HG02885 (cell line): Measurements from ENCODE around the gene KCNQ1OT1.

Experiments
- ATAC-seq: cut with Tn5 transposase; IDR thresholded peaks from one replicate; pipeline ENCODE4 v1.9.1; 2021; ENCODE audit warnings: mild to moderate bottlenecking; ENCODE audit not compliant: unreplicated experiment, poor library complexity

Gene KCNQ1OT1

DNA sequence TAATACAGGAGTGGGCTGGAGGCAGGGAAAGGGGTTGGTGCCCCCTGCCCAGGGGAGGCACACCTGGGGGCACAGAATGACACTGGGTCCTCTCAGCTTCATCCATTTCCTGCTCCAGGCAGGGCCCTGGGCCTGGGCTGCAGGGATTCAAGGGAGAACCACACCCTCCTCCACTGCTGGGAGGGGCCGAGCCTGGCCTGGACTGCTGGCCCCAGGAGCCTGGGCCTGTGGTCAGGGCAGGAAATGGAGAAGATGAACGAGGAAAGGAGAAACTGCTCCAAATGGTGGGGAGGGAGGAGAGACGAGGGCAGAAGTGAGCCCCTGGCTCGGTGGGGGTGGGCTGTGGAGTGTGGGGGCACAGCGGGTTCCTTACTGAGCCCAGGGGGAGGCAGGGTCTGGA, 38.1 kb upstream of the KCNQ1OT1 start:
- ATAC-seq, result no peak

DNA sequence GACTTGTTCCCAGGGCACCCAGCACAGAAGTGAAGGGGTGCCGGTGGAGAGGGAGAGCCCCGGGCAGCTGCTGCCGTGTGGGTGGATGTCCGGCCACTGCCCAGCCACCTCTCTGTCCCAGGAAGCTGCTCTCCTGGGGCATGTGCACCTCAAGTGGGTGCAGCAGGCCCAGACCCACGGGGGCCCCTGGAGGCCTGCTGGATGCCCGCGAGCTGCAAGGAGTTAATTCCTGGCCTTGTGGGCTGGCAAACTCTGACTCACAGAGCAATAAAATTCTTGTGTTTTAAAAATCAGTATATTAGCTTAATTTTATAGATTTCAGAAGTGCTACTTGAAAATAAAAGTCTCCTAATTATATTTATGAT, 37.4 kb upstream of the KCNQ1OT1 start:
- no peak for ATAC-seq

DNA sequence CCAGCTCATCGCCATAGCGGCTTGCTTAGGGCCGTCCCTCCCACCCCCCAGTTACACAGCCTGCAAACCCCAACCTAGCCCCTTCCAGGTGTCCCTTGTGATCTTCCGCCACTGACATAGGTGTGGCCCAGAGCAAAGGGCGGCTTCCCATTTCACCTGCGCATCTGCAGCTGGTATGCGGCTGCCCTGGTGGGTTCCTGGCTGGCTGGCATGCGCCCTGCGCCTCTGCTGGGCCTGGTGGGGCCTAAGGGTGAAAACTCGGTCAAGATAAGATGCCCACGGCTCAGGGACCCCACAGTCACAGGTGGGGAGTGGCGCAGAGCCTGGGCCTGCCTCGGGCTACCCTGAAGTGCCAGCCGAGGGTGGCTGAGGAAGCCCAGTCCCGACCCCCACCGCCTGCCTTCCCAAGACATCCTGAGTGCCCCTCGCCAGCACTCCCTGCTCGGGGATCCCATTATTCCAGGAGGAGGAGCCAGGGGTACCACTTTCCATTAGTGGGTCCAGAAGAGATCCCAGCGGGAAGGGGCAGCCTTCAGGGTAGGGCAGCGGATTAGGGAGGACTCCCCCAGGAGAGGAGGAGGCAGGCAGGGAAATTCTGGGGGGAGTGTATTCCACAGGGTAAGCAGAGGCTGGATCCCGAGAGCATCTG, 36.9 kb upstream of the KCNQ1OT1 start:
- ATAC-seq, result no peak

DNA sequence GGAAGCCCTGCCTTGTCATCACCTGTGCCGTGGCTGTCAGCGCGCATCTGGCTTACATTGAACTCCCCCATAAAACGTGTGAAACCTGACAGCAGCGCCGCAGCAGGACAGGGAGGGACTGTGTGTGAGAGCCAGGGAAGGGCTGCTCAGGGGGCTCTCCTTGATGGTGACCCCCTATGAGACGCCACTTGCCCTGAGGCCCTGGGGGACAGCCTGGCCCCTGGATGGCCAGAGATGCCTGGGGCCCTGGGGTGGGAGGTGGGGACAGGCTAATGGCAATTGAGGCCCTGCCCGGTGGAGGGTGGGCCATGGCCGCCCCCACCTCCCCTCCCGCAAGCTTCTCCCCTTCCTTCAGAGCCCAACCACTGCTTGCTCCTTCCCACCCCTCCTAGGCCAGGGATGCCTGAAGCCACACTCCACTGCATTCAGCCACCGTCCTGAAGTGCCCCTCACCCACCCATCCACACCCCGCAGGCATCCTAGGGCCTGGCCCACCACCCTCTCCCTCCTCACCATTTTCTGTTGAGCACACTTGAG, 35.3 kb upstream of the KCNQ1OT1 start:
- ATAC-seq, result no peak

DNA sequence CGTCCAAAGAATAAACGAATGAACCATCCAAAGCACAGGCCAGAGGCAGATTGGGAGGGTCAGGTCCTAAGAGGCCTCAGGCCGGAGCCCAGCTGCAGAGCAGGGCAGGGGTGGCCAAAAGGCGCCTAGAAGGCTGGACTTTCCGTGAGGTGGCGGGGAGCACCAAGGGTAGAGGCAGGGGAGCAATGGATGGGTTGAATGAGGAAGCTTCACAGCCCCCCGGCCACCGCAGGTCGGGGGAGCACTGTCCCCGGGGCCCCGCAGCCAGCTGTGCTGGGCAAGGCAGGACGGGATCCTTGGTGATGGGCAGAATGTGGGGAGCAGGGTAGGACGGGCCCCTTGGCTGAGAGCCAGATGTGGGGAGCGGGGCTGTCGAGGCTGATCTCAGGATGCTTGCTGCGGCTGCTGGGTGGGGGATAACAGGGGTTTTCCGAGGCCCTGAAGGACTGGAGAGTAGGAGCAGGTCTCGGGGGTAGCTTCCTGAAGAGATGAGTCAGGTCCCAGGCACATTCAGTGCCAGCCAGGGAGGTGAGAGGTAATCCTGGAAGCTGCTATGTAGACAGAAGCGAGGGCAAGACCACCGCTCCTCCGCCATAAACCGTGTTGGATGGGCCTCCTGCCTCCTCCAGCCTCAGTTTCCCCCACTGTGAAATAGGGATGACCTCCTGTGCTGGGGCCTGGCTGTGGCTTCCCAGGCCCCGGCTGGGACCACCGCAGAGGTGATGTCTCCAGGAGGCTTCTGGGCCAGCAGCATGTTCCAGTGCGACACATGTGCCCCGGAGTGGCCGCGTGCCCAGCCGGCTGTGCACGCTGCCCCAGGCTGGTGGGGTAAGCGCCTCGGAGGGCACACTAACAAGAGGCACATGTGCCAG, 34.6 kb upstream of the KCNQ1OT1 start:
- no peak for ATAC-seq

DNA sequence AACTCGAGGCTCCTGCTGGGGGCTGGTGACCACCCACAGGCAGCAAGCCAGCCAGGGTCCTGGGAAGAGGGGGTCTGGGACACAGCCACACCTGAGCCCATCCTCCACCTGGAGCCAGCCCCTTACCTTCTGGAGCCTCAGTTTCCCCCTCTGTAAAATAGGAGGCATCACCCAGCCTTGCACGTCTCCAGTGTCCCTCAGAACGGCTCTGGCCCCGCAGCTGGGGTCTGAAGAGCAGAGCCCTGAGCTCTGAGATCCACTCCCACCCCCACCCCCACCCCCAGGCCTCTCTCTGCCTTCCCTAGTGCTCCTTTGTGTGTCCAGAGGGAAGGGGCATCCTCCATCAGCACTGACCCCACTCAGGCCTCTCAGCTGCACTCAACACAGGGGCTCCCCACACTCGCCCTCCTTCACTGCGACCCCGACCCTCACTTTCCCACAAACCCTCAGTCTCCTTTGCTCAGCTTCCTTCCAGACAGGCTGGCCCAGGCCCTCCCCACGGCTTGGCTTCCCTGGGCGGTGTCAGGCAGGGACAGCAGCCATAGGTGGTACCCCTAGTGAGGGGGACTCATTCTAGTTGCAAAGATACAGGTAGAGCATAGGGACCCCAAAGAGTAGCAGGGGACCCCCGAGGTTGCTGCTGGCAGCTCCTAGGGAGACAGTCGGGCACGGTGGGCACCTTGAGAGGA, 33.3 kb upstream of the KCNQ1OT1 start:
- no peak for ATAC-seq

DNA sequence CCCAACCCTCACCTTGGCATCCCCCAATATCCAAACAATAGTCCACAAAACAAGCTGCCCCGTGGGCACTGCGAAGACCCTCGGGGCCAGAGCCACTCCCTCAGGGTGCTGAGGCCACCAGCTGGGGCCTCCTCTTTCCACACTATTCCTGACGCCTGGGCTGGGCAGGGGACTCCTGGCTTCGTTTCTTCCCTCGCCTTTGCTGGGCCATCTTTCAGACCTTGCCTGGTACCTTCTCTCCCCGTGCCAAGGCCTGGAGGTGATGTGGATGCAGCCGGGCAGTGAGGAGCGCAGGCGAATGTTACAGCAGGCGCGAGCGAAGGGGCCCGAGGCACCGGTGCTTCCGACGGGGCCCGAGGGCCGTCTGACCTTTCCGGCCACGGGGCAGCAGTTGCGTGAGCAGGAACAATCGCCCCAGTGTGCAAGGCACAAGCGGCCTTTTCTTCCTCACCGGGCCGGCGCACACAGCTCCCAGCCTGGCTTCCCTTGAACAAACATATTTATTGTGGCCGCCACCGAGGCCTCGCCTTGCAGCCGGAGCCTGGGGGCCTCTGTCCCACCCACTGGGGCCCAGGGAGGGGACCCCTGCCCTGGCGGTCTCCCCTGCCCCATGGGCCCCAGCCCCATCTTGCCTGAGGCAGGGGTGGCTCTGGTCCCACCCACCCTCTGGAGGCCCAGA, 32.6 kb upstream of the KCNQ1OT1 start:
- no peak for ATAC-seq

DNA sequence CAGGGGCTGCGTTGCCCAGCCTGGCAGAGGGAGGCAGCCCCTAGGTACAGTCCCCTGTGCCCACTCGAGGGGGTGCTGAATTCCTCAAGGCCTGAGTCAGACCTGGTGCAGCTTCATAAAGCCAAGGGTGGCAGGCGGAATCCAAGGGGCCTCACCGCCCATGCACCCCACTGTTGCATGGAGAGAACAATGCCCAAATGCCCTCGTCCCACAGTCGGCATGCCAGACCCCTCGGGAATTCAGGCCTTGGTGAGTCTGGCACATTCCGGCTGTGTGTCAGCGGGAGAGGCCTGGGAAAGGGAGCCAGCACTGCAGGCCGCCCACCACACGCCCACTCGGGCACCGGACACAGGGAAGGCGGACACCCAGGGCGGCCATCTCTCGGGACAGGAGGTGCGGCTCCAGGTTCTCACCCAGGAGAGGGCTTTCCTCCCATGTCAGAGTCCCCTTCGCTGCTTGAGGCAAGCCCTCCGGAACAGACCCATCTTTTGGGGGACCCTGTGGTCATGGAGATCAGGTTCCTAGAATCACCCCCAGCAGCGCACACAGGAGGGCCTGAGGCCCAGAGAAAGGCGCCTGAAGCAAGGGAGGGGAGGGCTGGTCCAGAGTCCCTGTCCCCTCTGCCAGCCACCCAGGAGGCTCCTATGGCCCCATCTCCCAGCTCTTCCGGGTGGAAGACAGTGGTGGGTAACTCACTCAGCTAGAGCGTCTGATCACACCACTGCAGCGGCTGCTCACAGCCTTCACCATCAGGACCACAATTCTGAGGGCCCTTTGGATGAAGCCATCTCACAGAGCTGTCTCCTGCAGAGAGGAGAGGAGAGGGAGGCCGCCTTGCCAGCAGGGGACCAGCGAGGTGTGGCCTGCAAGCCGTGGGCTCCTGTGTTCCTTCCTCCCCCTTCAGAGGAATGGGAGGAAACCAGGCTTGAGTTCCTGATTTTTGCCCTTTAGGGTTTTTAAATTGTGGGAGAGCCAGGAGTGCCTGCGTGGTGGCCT, 31.6 kb upstream of the KCNQ1OT1 start:
- no peak for ATAC-seq

DNA sequence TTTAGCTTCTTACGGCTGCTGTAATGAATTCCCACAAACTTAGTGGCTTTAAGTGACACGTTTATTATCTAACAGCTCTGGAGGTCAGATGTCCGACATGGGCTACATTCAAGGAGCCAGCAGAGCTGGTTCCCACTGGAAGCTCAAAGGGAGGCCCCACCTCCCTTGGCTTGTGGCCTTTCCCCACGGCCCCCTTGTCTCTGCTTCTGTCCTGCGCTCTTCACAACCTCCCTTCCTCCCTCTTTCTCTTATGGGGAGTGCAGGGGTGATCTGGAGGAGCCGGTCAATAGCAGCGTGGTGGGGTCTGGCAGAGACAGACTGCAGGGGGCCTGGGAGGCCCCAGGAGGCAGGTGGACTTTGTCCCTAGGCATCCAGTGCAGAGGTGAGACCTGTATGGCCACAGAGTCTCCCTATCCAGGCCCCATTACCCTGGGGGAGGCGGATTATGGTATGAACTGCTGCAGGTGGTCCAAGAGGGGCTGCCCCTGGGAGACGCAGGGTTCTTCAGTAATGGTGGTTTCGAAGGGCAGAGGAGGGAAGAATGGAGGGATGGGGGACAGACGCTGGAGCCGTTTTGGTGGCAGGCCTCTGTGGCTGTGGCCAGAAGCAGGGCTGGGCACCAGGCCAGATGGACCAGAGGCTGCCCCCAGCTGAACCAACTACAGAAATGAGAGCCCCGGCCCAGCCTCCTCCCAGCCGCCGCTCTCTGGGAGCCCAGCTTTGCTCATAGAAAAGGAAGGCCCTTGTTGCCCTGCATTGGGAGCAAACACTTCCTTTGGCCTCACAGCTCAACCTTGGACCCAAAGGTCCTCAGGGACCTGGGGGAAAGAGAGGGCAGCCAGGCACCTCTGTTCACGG, 30.7 kb upstream of the KCNQ1OT1 start:
- no peak for ATAC-seq

DNA sequence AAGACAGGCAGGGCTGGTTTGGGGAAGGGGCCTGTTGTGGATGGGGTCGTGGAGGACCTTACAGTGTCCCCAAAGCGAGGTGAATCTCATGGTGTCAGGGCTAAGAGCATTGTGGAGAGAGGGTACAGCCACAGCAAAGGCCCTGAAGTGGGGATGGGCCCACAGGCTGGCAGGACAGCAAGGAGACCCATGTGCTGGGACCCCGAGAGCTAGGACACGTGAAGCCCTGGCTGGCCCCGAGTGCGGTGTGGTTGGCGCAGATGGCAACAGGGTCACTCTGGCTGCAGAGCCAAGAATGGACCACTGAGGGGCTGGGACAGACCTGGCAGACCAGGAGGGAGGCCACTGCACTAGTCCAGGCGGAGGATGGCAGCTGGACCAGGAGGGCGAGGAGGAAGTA, 30.0 kb upstream of the KCNQ1OT1 start:
- no peak for ATAC-seq

DNA sequence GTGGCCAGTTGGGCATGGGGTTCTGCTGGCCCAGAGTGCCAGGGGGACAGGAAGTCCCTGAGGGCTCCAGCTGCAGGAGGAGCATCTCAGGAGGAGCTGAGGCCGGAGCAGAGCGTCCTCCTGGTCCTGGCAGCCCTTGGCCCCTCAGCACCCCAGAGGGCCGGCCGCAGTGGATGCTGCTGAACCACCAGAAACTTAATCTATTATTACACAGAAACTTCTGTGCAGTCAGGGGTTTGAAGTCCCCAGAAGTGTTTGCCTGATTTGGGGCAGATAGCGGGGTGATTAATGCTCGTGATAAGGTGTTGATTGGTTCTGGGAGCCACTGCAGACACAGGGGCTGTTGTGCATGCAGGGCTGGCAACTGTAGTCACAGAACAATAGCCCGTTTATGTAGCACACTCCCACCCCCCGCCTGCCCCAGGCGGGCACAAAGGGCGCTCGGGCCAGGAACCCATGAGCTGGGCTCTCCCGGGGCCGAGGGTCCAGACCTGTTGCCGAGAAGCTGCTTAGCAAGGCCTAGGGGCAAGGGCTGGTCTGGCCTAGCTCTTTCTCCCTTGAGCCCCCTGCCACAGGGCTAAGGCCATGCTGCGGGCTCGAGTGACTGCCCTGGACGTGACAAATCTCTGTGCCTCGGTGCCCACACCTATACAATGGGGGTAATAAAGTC, 29.0 kb upstream of the KCNQ1OT1 start:
- no peak for ATAC-seq

DNA sequence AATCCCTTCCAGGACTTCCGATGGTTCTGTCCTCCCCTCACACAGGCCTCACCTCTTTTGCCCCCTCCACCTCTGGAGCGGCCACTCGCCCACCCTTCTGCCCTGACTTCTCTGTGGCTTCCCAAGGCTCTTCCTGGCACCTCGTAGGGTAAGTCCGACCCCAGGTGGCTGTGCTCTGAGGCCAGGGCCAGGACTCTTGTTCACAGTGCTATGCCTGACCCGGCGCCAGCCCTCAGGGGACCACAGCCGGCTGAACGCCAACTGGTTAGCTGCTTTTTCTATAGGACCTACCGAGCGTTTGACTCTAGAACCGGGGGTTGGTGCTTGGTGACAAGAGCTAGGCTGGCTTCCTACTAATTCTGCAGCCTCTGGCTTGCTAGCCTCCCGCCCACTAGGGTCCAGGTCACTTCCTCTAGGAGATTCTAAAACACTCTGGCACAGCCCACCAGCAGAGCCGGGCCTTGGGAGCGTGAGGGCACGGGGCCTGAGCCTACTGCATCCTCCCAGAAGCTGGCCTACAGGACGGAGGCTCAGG, 28.4 kb upstream of the KCNQ1OT1 start:
- ATAC-seq, result no peak

DNA sequence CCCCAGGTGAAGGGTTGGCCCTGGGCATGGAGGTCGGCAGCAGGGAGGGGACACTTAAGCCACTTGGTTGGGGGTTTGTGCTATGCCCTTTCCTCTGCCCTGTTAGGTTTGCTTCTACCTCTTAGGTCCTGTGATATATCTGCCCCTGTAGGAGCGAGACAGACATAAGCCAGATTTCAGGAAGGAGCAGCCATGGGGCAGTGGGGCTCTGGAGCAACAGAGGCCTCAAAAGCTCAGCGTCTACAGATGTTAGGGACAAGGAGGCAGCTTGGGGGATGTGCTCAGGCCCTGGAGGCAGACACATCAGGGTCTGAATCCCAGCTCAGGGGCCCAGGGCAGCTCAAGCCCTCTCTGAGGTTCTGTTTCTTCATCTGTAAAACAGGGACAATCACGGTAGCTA, 27.2 kb upstream of the KCNQ1OT1 start:
- no peak for ATAC-seq

DNA sequence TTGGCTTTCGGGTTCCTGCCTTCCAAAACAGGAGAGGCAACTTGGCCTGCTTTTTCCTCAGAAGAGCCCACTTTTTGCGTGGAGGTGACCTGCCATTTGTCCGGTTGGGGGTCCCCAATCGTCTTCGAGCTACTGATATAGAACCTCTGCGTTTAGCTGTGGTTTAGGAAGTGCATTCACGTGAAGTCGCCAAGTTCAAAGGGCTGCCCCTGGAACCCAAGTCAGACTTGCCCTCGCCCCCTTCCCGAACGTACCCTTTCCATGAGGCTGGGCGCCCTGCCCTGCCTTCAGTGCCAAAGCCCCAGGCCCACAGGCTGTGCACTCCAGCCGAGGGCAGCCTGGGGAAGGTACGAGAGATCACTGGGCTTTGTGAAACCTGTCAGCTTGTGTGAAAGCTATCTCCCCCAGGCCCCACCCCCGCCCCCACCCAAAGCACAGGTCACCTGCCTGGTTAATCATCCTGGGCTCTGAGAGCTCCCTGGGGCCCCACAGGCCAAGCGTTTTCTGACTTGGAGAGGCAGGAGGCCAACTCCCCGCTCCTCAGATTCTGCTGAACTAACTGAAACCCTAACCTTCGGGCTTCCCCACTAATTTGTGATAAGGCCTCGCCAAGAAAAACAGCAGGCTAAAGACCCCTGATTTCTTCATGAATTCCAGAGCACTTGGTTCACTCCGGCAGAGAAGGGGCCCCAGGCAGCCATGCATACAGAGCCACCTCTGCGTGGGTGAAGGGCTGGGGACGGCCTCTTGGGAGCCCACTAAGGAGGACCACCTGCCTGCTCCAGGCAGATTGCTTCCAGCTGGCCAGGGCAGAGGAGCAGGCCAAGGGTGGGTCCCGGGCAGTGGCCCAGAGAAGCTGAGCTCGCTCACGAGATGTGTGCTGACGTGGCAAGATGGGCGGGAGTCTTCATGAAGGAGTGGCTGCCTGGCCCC, 25.8 kb upstream of the KCNQ1OT1 start:
- ATAC-seq, result no peak

DNA sequence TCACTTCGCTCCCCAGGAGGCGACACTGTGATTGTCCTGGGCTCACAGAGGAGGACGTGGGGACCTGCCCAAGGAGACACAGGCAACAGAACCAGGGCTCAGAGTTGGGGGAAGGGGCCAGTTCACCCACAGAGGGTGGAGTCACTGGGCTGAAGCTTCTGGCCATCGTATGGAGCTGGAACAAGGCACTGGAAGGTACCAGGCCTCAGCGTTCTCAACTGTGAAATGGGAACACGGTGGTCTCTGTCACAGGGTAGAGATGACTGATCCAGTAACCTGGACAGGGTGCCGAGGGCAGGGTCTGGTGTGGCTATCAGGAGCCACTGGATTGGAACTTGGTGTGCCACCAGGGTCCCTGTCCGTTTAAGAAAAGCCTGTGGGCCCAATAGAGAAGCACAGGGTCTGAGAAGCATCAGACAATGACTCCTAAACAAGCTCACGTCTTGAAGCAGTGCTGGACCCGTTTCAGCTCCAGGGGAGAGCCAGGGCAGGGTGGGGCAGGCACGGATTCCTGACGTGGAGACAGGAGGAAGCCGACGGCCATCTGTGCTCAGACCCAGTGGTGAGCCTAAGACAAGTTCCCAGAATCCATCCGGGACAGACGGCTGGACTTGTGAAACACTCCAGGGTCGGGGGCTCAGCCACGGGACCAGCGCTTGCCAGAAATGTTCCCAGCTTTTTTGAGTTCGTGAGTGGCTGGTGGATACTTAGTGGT, 25.0 kb upstream of the KCNQ1OT1 start:
- no peak for ATAC-seq

DNA sequence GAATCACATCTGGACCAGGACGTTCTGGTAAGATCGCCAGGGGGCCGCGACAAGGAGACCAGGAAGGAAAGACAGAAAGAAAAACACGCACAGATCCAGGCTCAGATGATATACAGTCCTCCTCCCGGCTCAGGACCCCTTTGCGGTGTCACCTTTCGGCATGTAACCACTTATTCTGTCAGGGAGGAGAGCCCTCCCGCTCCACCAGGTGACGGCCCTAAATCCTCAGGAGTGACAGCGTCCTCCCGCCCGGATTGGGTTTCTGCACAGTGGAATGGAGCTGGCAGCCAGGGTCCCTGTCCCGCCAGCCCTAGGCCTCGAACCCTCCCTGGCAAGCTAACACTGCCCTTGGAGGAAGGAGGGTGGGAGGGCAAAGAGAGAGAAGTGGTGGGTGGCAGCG, 24.3 kb upstream of the KCNQ1OT1 start:
- no peak for ATAC-seq
